ENCODE measurements around the gene WFIKKN1. TPM values are rescaled to one million over a fixed set of nuclear protein-coding genes. Genes with fewer than 3 reads are reported as not detected.

The WFIKKN1 gene
- total and polyA plus RNA-seq, 2 of the 4 experiments (the other 2 are of a cell fraction) = 0.10 TPM; not detected in 1

GRCh38 chr16:682493-683395 is 52.0 kb downstream of the WFIKKN1 start (continued):
- TF ChIP-seq NFE2L2 (IDR thresholded peaks at IDR 0.05; ENCODE audit: low read depth, low read length) (no peak), MAFK (IDR thresholded peaks at IDR 0.05; ENCODE audit: low read depth, low read length) (no peak)

- peak overlapping the region; percentile 54 for H3K27ac ChIP-seq (ENCODE audit: insufficient read depth, low read length)
- peak overlapping the region; percentile 28 to 73; a peak in 2 of 4 replicates for H4K8ac ChIP-seq (ENCODE audit: low read depth in 2 of 2, low read length in 2 of 2)
- peak overlapping the region; percentile 85 for H3K4me2 ChIP-seq (ENCODE audit: low read depth, low read length)
- peak overlapping the region; percentile 93 for H2AK9ac ChIP-seq (replicated peaks; ENCODE audit: low read depth, low read length, poor library complexity)
- no peak overlapping the region for H2BK20ac ChIP-seq (ENCODE audit: low read depth, low read length)
- ChIA-PET POLR2A (ENCODE audit: unreplicated experiment) (no interaction called here), CTCF (interaction anchor here (0.7 kb wide), 1 partner anchor 163 kb away, joined by 3 read pairs; no protein-coding TSS in a partner anchor)
- ATAC-seq (ENCODE audit: low read depth) = no peak
- no peak overlapping the region; the same call in 1 of the 2 replicates for H4K91ac ChIP-seq (ENCODE audit: insufficient read depth, low read depth, low read length)
- no TSS peak for BruUV-seq (replicated peaks)
- no peak overlapping the region for H2BK120ac ChIP-seq (ENCODE audit: low read depth, low read length)
- peaks cover 15% of the 10 kb centered on the region for H3K9me1 ChIP-seq (ENCODE audit: insufficient read depth, low read length)
- H3K56ac ChIP-seq (ENCODE audit: extremely low read depth, insufficient read depth, low read length) = no peak overlapping the region
- H2BK15ac ChIP-seq (ENCODE audit: low read depth, low read length) = no peak overlapping the region
- H2BK5ac ChIP-seq (ENCODE audit: low read depth, low read length, poor library complexity, severe bottlenecking) = peak overlapping the region; percentile 29
- H3K9me3 ChIP-seq (ENCODE audit: control insufficient read depth, insufficient read depth, low read length) = no peaks in the 10 kb centered on the region
- 0 out of 2 replicates have a peak overlapping the region, but pooled peaks have one; percentile 32 for H4K5ac ChIP-seq (ENCODE audit: low read depth, low read length)
- H2AK5ac ChIP-seq (ENCODE audit: low read depth, low read length) = peak overlapping the region; percentile 87
- intact Hi-C loops (cut with micrococcal nuclease) (no loop called here), in situ Hi-C loops (cut with MboI; ENCODE audit: low sequenced_read_pairs) (no loop called here), dilution Hi-C loops (cut with HindIII; ENCODE audit: low sequenced_read_pairs, unreplicated experiment) (no loop called here)
- WGBS, 2 experiments (ENCODE audit: extremely low coverage in 2 of 2, insufficient read length in 1 of 2) = 13% methylated on average over 36 of the region's 57 CpGs; no CpG with 5 or more reads in 1 of the 2 experiments
- H2AFZ ChIP-seq (replicated peaks; ENCODE audit: low read length, poor library complexity) = peak overlapping the region; percentile 87
- no peak overlapping the region for H3K18ac ChIP-seq (ENCODE audit: low read depth, low read length)
- TF ChIP-seq MAZ (IDR thresholded peaks at IDR 0.05; ENCODE audit: borderline replicate concordance, low read depth, low read length) (no peak), MXI1 (IDR thresholded peaks at IDR 0.05; ENCODE audit: borderline replicate concordance, low read depth, low read length) (no peak), RCOR1 (IDR thresholded peaks at IDR 0.05; ENCODE audit: insufficient replicate concordance, low read length) (no peak), NFE2L2 (IDR thresholded peaks at IDR 0.05; ENCODE audit: low read depth, low read length) (no peak), RAD21 (IDR thresholded peaks at IDR 0.05; ENCODE audit: low read length) (no peak), POLR2A (IDR thresholded peaks at IDR 0.05; ENCODE audit: low read depth, low read length) (no peak), ELK1 (IDR thresholded peaks at IDR 0.05; ENCODE audit: borderline replicate concordance, low read depth, low read length) (no peak)
- H3K36me3 ChIP-seq (ENCODE audit: control insufficient read depth, insufficient read depth, low read length) = peaks cover 41% of the 10 kb centered on the region
- H3K4me1 ChIP-seq (ENCODE audit: control insufficient read depth, insufficient read depth, low read length) = peaks cover 20% of the 10 kb centered on the region
- DNase-seq = no peak
- peaks cover 34% of the 10 kb centered on the region for H4K20me1 ChIP-seq (ENCODE audit: insufficient read depth, low read length)
- H3K23ac ChIP-seq (ENCODE audit: low read depth, low read length) = no peak overlapping the region
- H3K4ac ChIP-seq (ENCODE audit: low read depth, low read length) = peak overlapping the region; percentile 63
- H3K4me3 ChIP-seq (ENCODE audit: insufficient read depth, low read depth, low read length) = peak overlapping the region; percentile 81
- H3K9ac ChIP-seq (ENCODE audit: low read depth, low read length) = peak overlapping the region; percentile 72
- H3K27me3 ChIP-seq (ENCODE audit: control insufficient read depth, insufficient read depth, low read length) = no peaks in the 10 kb centered on the region
- no peak overlapping the region for H3K14ac ChIP-seq (replicated peaks; ENCODE audit: low read depth, low read length)
- peaks cover 9 to 54% of the 10 kb centered on the region in 2 experiments; a peak in 3 of 4 replicates for H3K79me1 ChIP-seq (ENCODE audit: low read depth in 1 of 2, low read length in 2 of 2)
Measured at GRCh38 chr16:683396-684070, 52.7 kb downstream of the WFIKKN1 start.
